B cell (primary cell): ENCODE measurements around the gene MED31. TPM values are rescaled to one million over a fixed set of nuclear protein-coding genes. Genes with fewer than 3 reads are reported as not detected.

Experiments used
- ATAC-seq: fragments of 200-7000 bp; cut with Tn5 transposase; one replicate; pipeline ENCODE4 v1.10.0; 2021; ENCODE audit warnings: low read depth, mild to moderate bottlenecking, moderate number of reproducible peaks, moderate library complexity
- CTCF ChIA-PET: fragments of 350-600 bp; sonication (Branson Sonifier 250); formaldehyde crosslinking; loops from one replicate; lab custom pipeline; 2021; ENCODE audit warnings: antibody characterized with exemption, inconsistent platforms; lab: Charles Lee
- POLR2A ChIA-PET: fragments of 350-600 bp; sonication (Branson Sonifier 250); formaldehyde crosslinking; loops from one replicate; lab custom pipeline; 2021; ENCODE audit warnings: antibody characterized with exemption; lab: Charles Lee
- DNase-seq: peaks from one replicate; pipeline ENCODE4 v3.0.0; 2013
- H2AFZ ChIP-seq: 2 replicates; pipeline ENCODE4 v1.6.1; 2012; ENCODE audit warnings: mild to moderate bottlenecking, low read depth, low read length; ENCODE audit not compliant: insufficient read depth, poor library complexity, severe bottlenecking
- H3K27ac ChIP-seq, 2 donors: 1 replicate in 1 of 2; 2 replicates in 1 of 2; pipeline ENCODE4 v1.5.1; 2012 to 2013; ENCODE audit warnings: low read length in 2 of 2, mild to moderate bottlenecking in 2 of 2, moderate library complexity in 1 of 2
- H3K27me3 ChIP-seq, 4 experiments: fragments of 200-600 bp in 1 of 4; sonication (generic) in 1 of 4; replicated peaks in 1 of 4; 1 replicate in 2 of 4; 2 replicates in 2 of 4; pipeline versions ENCODE4 v1.6.1 to v1.7.0; 2013 to 2016; ENCODE audit warnings: low read length in 3 of 4, mild to moderate bottlenecking in 2 of 4, mixed read lengths in 1 of 4, moderate library complexity in 1 of 4; ENCODE audit not compliant: insufficient read depth in 4 of 4, control insufficient read depth in 3 of 4; ENCODE audit errors: control extremely low read depth in 1 of 4
- H3K36me3 ChIP-seq, 2 experiments: replicated peaks in 1 of 2; 1 replicate in 1 of 2; 2 replicates in 1 of 2; pipeline versions ENCODE4 v1.6.1 to v1.7.1; 2013; ENCODE audit warnings: low read length in 1 of 2; ENCODE audit not compliant: insufficient read depth in 2 of 2, control insufficient read depth in 1 of 2; ENCODE audit errors: control extremely low read depth in 1 of 2, extremely low read depth in 1 of 2
- H3K4me1 ChIP-seq, 2 donors: fragments of 200-600 bp in 1 of 2; sonication (generic) in 1 of 2; 1 replicate in 1 of 2; 2 replicates in 1 of 2; pipeline versions ENCODE4 v1.5.1 to v1.6.1; 2013 to 2017; ENCODE audit warnings: low read length in 2 of 2; ENCODE audit not compliant: control insufficient read depth in 2 of 2, insufficient read depth in 2 of 2
- H3K4me2 ChIP-seq: replicated peaks from 2 replicates; pipeline ENCODE3; 2012; ENCODE audit warnings: mild to moderate bottlenecking, low read depth, low read length; ENCODE audit not compliant: poor library complexity, severe bottlenecking
- H3K4me3 ChIP-seq, 5 experiments: fragments of 200-600 bp in 1 of 5; sonication (generic) in 1 of 5; 1 replicate in 3 of 5; 2 replicates in 2 of 5; pipeline versions ENCODE4 v1.5.1 to v1.7.0; 2011 to 2016; ENCODE audit warnings: low read length in 4 of 5, mild to moderate bottlenecking in 4 of 5, low read depth in 2 of 5, control low read depth in 1 of 5, moderate library complexity in 1 of 5; ENCODE audit not compliant: insufficient read depth in 1 of 5; ENCODE audit errors: control extremely low read depth in 1 of 5, extremely low read depth in 1 of 5
- H3K79me2 ChIP-seq: fragments of 200-600 bp; sonication (generic); one replicate; pipeline ENCODE4 v1.6.0; 2016; ENCODE audit warnings: low read length; ENCODE audit not compliant: control insufficient read depth, insufficient read depth
- H3K9ac ChIP-seq: fragments of 200-600 bp; sonication (generic); 2 replicates; pipeline ENCODE4 v1.6.1; 2017; ENCODE audit warnings: mild to moderate bottlenecking, low read length, moderate library complexity
- H3K9me3 ChIP-seq, 3 donors: one replicate each; pipeline versions ENCODE4 v1.6.1 to v1.7.1; 2013; ENCODE audit warnings: low read length in 2 of 3; ENCODE audit not compliant: control insufficient read depth in 2 of 3, insufficient read depth in 1 of 3; ENCODE audit errors: control extremely low read depth in 1 of 3
- H4K20me1 ChIP-seq: 2 replicates; pipeline ENCODE4 v1.6.0; 2012; ENCODE audit warnings: mild to moderate bottlenecking, low read length; ENCODE audit not compliant: insufficient read depth, control insufficient read depth, poor library complexity, severe bottlenecking
- H3K27ac Mint-ChIP-seq: one replicate; pipeline ENCODE4 v1.8.0; 2021; ENCODE audit warnings: mixed read lengths
- H3K27me3 Mint-ChIP-seq: one replicate; pipeline ENCODE4 v1.8.0; 2021; ENCODE audit warnings: mixed read lengths
- H3K4me1 Mint-ChIP-seq: one replicate; pipeline ENCODE4 v1.8.0; 2021; ENCODE audit warnings: mixed read lengths
- H3K4me3 Mint-ChIP-seq: one replicate; pipeline ENCODE4 v1.8.0; 2021; ENCODE audit warnings: mixed read lengths
- H3K9me3 Mint-ChIP-seq: one replicate; pipeline ENCODE4 v1.8.0; 2022; ENCODE audit warnings: mixed read lengths; ENCODE audit not compliant: insufficient read depth
- CTCF ChIP-seq: fragments of 200-600 bp; IDR thresholded peaks from one replicate; pipeline ENCODE4 v1.8.0; 2022; ENCODE audit warnings: antibody characterized with exemption, mild to moderate bottlenecking
- EZH2 ChIP-seq: IDR thresholded peaks from 2 replicates; pipeline ENCODE4 v1.6.1; 2012; ENCODE audit warnings: borderline replicate concordance, low read depth, mild to moderate bottlenecking, moderate library complexity, low read length; ENCODE audit not compliant: insufficient read depth, poor library complexity, severe bottlenecking
- WGBS: methylation state at CpG from one replicate; pipeline ENCODE4 v1.1.5; 2013; ENCODE audit warnings: missing lambda C conversion rate; ENCODE audit not compliant: insufficient coverage; 5-methylcytosine and 5-hydroxymethylcytosine counted together
- intact Hi-C: fragments of 100-400 bp; cut with micrococcal nuclease; formaldehyde crosslinking; loops from one replicate; pipeline ENCODE4 v1.10.0; 2022
- polyA plus RNA-seq: library from polyadenylated mRNA; depleted of rRNA; stranded (reverse); fragments of >200 nt; gene quantifications from 2 replicates; pipeline ENCODE4 v1.2.3, GENCODE V29; 2012
- total RNA-seq, 2 donors: library from RNA; stranded (reverse); fragments of 120-200 nt in 1 of 2; gene quantifications; 1 replicate in 1 of 2; 2 replicates in 1 of 2; pipeline versions ENCODE4 v1.2.3 to v1.2.4, GENCODE V29; 2013 to 2022

MED31 gene
- total and polyA plus RNA-seq, 2 donors (not counting 1 experiment from before 2014, with no cell fraction given) = 9.2 to 25.5 TPM

- Mint-ChIP-seq H3K4me3 (no peak overlapping the region), H3K9me3 (no peaks in the 10 kb centered on the region), H3K27me3 (no peaks in the 10 kb centered on the region), H3K27ac (no peak overlapping the region), H3K4me1 (peaks cover 16% of the 10 kb centered on the region)
- Histone ChIP-seq H3K4me1 (peaks cover 0 to 12% of the 10 kb centered on the region in 2 donors), H3K79me2 (peaks cover 32% of the 10 kb centered on the region), H4K20me1 (peaks cover 23% of the 10 kb centered on the region), H3K36me3 (peaks cover 0 to 17% of the 10 kb centered on the region in 2 experiments), H3K9ac (no peak overlapping the region), H3K4me3 (no peak overlapping the region), H3K27me3 (no peaks in the 10 kb centered on the region), H3K4me2 (no peak overlapping the region), H2AFZ (no peak overlapping the region), H3K27ac (no peak overlapping the region), H3K9me3 (no peaks in the 10 kb centered on the region)
- DNase-seq = no peak
- WGBS = 96% methylated on average over 6 of the region's 10 CpGs
- ATAC-seq = no peak
- TF ChIP-seq EZH2 (no peak), CTCF (no peak)
- intact Hi-C loops = no loop called here
- CTCF ChIA-PET = interaction anchor here (1.7 kb wide), 1 partner anchor 9 kb away, joined by 7 read pairs; no protein-coding TSS in a partner anchor
- POLR2A ChIA-PET = no interaction called here
These were observed 18.2 kb upstream of the MED31 start for GRCh38 chr17:6669479-6670212.

DNA sequence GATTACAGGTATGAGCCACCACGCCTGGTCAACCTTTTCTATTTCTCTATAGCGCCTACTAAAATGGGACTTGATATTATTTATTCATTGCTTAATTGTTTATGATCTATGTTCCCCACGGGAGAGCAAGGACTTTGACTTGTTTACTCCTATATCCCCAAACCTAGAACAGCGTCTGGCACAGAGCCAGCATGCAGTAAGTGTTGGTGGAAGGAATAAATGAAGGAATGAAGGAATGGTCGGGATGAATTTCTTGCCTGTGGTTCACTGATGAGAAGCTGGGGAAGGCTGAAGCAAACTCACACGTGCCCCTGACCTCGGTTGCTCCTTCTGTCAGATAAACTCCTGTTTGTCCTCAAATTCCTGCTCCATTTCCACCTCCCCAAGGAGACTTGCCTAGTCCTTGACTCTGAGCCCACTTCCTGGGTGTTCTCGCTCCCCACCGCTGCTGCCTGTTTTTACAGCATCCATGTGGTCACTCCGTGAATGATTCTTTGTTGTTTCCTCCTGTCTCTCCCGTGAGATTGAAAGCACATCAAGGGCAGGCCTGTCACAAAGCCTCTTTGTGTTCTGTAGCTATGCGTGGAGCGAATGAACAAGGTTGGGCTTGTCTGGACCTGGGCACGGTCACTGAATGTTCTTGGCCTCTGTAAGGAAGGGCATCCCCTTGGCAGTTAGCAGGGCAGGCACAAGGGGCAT, 17.5 kb upstream of the MED31 start:
- 95% methylated on average over 9 of the region's 14 CpGs for WGBS
- Mint-ChIP-seq H3K9me3 (no peaks in the 10 kb centered on the region), H3K4me1 (peaks cover 18% of the 10 kb centered on the region), H3K27me3 (no peaks in the 10 kb centered on the region), H3K27ac (no peak overlapping the region), H3K4me3 (no peak overlapping the region)
- no peak overlapping the region for H3K4me2 ChIP-seq
- ATAC-seq (no peak), DNase-seq (no peak)
- POLR2A ChIA-PET = no interaction called here
- no peaks in the 10 kb centered on the region for H3K9me3 ChIP-seq
- H3K36me3 ChIP-seq = peaks cover 0 to 21% of the 10 kb centered on the region in 2 experiments
- H3K4me3 ChIP-seq = no peak overlapping the region
- no peak overlapping the region for H3K27ac ChIP-seq
- CTCF ChIA-PET = interaction anchor here (1.7 kb wide), 1 partner anchor 8 kb away, joined by 7 read pairs; no protein-coding TSS in a partner anchor
- H2AFZ ChIP-seq = no peak overlapping the region
- TF ChIP-seq EZH2 (no peak), CTCF (no peak)
- no peaks in the 10 kb centered on the region for H3K27me3 ChIP-seq
- peaks cover 32% of the 10 kb centered on the region for H3K79me2 ChIP-seq
- H3K9ac ChIP-seq = no peak overlapping the region
- H4K20me1 ChIP-seq = peaks cover 23% of the 10 kb centered on the region
- intact Hi-C loops = no loop called here
- H3K4me1 ChIP-seq = peaks cover 0 to 12% of the 10 kb centered on the region in 2 donors
